Activated naive CD8-positive, alpha-beta T cell (primary cell): ENCODE results near the gene STIMATE.

Experiments
- H3K27ac Mint-ChIP-seq: one replicate; pipeline ENCODE4 v1.8.0; 2021; ENCODE audit warnings: mixed read lengths
- H3K27me3 Mint-ChIP-seq: one replicate; pipeline ENCODE4 v1.8.0; 2021; ENCODE audit warnings: mixed read lengths
- H3K36me3 Mint-ChIP-seq: one replicate; pipeline ENCODE4 v1.8.0; 2021; ENCODE audit warnings: mixed read lengths
- H3K4me1 Mint-ChIP-seq: one replicate; pipeline ENCODE4 v1.8.0; 2021; ENCODE audit warnings: low read depth, mixed read lengths
- H3K4me3 Mint-ChIP-seq: one replicate; pipeline ENCODE4 v1.8.0; 2021; ENCODE audit warnings: mild to moderate bottlenecking, mixed read lengths
- H3K9me3 Mint-ChIP-seq: one replicate; pipeline ENCODE4 v1.8.0; 2021; ENCODE audit warnings: low read depth, mixed read lengths

Gene STIMATE

DNA sequence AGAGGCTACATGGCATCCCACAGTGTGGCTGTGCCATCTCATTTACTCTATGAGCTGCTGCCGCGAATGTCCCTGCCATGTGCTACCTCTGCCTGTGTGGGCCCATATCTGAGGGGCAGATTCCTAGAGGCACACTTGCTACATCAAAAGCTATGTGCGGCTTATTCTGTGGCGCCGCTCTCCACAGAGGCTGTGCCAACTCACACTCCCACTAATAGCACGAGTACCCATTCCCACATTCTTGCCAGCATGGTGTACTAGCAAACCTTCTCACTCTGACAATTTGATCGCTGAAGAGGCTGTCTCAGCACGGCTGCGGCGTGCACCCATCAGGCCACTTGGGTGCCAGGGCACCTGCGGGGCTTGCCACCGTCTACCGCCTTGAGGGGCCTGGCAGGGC is 31.4 kb downstream of the STIMATE start:
- peaks cover 2% of the 10 kb centered on the region for H3K4me1 Mint-ChIP-seq
- peaks cover 5% of the 10 kb centered on the region for H3K9me3 Mint-ChIP-seq
- peaks cover 22% of the 10 kb centered on the region for H3K36me3 Mint-ChIP-seq
- no peak overlapping the region for H3K27ac Mint-ChIP-seq
- H3K27me3 Mint-ChIP-seq = no peaks in the 10 kb centered on the region
- no peak overlapping the region for H3K4me3 Mint-ChIP-seq

DNA sequence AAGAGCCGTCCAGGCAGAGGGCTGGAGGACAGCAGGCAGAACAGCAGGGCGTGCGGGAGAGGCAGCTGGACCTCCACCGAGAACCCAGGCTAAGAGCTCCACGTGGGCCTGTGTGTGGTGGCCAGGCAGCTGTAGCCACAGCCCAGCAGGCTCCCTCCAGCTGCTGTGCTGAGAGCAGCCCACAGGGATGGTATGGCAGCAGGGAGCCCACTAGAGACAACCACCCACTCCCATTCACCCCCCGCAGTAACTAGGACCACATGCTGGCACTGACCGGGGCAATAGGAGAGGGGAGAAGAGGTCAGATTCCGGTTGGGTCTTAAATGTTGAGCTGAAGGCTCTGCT is 37.0 kb downstream of the STIMATE start:
- no peak overlapping the region for H3K27ac Mint-ChIP-seq
- H3K36me3 Mint-ChIP-seq = peaks cover 13% of the 10 kb centered on the region
- no peaks in the 10 kb centered on the region for H3K27me3 Mint-ChIP-seq
- H3K9me3 Mint-ChIP-seq = no peaks in the 10 kb centered on the region
- no peaks in the 10 kb centered on the region for H3K4me1 Mint-ChIP-seq
- no peak overlapping the region for H3K4me3 Mint-ChIP-seq

DNA sequence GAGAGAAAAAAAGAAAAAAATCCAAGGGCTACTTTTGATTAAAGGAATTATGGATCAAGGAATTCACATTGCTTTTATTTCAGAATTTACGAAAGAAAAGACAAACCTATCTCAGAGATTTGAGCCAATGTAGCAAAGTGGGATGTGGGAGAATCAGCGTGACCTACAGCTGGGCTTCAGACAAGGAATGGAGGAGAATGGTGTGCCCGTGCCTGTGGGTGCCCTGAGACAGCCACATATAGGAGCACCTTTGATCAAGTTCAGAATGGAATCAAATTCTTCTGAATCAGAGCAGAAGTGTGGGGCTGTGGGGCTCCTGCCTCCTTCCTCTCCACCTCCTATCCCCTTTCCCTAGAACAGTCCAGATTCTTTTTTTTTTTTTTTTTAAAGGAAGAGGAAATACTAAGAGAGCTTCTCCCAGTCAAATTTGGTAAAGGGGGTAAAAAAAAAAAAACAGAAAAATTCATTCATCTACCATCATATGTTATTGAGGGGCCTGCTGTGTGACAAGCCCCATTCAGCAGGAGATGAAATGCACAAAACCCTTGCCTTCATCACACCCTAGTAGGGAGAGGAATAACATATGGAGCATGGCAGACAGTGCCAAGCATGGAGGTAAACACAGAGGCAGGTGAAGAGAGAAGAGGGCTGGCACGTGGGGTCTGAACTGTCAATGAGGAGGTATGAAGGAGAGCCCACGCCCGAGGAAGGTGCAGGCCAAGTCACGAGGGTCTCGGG is 37.5 kb downstream of the STIMATE start:
- H3K4me3 Mint-ChIP-seq = no peak overlapping the region
- no peaks in the 10 kb centered on the region for H3K4me1 Mint-ChIP-seq
- no peak overlapping the region for H3K27ac Mint-ChIP-seq

DNA sequence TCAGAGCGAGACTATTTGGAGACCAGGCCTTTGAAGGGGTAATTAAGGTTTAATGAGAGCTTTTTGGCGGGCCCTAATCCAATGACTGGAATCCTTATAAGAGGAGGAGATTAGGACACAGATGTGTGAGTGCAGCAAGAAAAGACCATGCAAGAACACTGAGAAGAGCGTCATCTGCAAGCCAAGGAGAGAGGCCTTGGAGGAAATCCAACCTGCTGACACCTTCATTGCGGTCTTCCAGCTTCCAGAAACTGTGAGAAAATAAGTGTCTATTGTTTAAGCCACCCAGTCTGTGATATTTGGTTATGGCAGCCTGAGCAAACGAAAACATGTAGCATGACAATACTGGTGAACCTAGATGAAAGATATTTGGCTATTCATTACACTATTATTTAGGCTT is 39.5 kb downstream of the STIMATE start:
- Mint-ChIP-seq H3K27ac (no peak overlapping the region), H3K27me3 (no peaks in the 10 kb centered on the region), H3K4me3 (no peak overlapping the region), H3K9me3 (no peaks in the 10 kb centered on the region), H3K4me1 (no peaks in the 10 kb centered on the region), H3K36me3 (peaks cover 4% of the 10 kb centered on the region)

More for the DNA sequence above, 37.5 kb downstream of the STIMATE start:
- no peaks in the 10 kb centered on the region for H3K27me3 Mint-ChIP-seq
- no peaks in the 10 kb centered on the region for H3K9me3 Mint-ChIP-seq
- peaks cover 13% of the 10 kb centered on the region for H3K36me3 Mint-ChIP-seq

DNA sequence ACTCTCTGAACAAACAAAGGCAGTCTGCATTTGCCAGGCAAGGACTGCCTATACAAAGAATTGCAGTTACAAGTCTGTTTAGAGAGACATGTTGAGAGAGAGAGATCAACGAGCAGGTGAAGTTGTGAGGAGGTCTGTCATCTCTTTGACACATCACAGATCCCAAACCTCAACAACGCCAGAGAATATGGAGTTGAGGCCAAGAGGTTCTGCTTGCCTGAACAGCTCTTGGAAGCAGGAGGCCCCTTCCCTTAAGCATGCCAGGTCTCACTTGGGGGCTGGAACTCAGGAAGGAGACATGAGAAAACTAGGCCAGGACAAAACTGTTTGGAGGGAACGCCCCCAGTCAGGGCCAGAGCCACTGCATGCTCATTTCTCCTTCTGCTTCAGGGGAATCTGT is 40.2 kb downstream of the STIMATE start:
- Mint-ChIP-seq H3K9me3 (no peaks in the 10 kb centered on the region), H3K4me3 (no peak overlapping the region), H3K36me3 (peaks cover 5% of the 10 kb centered on the region), H3K4me1 (no peaks in the 10 kb centered on the region), H3K27me3 (no peaks in the 10 kb centered on the region), H3K27ac (no peak overlapping the region)

DNA sequence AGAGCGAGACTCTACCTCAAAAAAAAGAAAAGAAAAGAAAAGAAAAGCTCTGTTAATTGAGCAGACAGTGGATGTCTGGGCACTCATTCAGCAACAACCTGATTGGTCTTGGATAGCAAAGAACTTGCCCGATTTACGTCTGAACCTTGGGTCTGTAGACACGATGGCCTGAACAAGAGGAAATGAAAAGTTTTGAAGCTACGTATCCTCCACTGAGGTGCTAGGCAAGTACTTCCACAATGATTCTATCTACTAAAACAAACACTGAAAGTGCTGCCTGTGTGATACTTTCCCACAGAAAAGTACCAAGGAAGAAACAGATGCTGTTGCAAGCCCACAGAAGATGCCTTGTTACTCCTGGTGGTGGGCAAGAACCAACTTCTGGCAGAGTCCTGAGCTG is 40.7 kb downstream of the STIMATE start:
- Mint-ChIP-seq H3K27me3 (no peaks in the 10 kb centered on the region), H3K4me1 (no peaks in the 10 kb centered on the region), H3K27ac (no peak overlapping the region), H3K36me3 (peaks cover 9% of the 10 kb centered on the region), H3K9me3 (no peaks in the 10 kb centered on the region), H3K4me3 (no peak overlapping the region)

DNA sequence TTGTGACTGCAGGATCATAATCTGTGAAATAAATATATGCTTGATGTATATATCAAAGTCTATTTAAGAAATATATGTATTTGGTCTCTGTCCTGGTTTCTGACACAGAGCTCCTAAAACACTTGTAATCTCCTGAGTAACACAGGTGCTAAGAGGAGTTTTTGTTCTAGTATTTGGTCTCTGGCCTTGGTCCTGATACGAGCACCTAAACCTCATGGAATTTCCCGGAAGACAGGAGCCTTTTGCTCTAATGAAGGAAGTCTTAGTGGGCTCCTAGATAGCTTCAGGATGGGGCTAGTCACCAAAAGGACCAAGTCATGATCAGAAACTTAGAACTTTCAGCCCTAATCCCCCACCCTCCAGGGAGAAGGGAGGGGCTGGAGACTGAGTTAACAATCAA is 43.3 kb downstream of the STIMATE start:
- Mint-ChIP-seq H3K4me1 (no peaks in the 10 kb centered on the region), H3K36me3 (peaks cover 9% of the 10 kb centered on the region), H3K9me3 (no peaks in the 10 kb centered on the region), H3K4me3 (no peak overlapping the region), H3K27ac (no peak overlapping the region), H3K27me3 (no peaks in the 10 kb centered on the region)

DNA sequence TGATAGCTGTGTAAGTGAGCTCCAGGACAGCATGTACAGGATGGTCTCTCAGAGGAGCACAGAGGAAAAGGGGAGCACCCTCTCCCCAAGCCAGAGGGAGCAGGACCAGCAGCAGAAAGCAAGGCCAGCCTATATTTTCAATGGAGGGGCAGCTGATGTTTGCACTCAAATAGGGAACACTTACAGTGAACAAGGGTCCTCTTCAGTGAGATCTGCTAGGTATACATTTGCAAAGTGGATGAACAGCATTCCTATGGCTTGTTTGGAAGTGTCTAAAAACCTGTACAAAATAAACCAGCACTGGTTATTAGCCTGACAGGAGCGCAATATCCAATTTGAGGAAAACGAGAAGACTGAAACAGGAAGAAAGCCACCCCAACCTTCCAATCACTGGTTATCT is 44.9 kb downstream of the STIMATE start:
- Mint-ChIP-seq H3K4me3 (no peak overlapping the region), H3K36me3 (peaks cover 9% of the 10 kb centered on the region)

DNA sequence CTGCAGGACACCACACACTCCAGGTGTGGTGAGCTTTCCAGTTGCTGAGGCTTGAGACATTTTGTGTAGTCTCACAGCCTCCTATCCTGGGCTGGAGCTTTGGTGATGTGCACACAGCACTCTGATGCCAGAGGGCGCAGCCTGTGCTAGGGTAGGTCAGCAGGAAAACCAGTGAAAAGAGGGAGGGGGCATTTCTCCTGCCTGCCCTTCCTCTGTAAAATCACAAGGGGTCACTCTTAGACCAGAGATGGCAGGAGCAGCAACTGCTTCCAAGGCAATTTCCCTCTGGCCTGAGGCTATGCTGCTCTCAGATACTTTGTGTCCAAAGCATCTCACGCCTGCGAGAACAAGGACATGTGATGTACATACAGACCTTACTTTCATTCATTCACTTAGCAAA is 46.0 kb downstream of the STIMATE start:
- Mint-ChIP-seq H3K9me3 (no peaks in the 10 kb centered on the region), H3K4me1 (no peaks in the 10 kb centered on the region), H3K36me3 (peaks cover 9% of the 10 kb centered on the region), H3K4me3 (no peak overlapping the region), H3K27me3 (no peaks in the 10 kb centered on the region), H3K27ac (no peak overlapping the region)

More for the DNA sequence above, 44.9 kb downstream of the STIMATE start:
- H3K9me3 Mint-ChIP-seq = no peaks in the 10 kb centered on the region
- H3K4me1 Mint-ChIP-seq = no peaks in the 10 kb centered on the region
- H3K27me3 Mint-ChIP-seq = no peaks in the 10 kb centered on the region
- no peak overlapping the region for H3K27ac Mint-ChIP-seq

DNA sequence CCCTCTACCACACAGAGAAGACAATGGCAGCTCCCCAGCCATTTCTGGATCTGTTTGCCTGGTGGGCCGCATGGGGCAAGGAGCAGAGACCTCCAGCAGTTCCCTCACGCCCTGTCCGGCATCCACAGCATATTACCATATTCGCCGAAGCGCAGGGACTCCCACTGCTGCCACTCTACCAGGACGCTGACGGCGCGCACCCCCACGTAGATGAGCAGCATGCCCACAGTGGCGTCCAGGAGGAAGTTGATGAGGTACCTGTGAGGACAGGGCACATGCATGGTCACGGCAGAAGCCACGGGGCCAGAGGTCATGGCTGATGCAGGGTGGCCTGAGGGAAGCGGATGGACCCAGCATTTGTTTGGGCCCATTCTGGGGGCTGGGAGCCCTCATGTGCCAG is 47.7 kb downstream of the STIMATE start:
- Mint-ChIP-seq H3K4me1 (no peaks in the 10 kb centered on the region), H3K27me3 (no peaks in the 10 kb centered on the region), H3K9me3 (no peaks in the 10 kb centered on the region), H3K27ac (no peak overlapping the region), H3K36me3 (peaks cover 5% of the 10 kb centered on the region), H3K4me3 (no peak overlapping the region)

DNA sequence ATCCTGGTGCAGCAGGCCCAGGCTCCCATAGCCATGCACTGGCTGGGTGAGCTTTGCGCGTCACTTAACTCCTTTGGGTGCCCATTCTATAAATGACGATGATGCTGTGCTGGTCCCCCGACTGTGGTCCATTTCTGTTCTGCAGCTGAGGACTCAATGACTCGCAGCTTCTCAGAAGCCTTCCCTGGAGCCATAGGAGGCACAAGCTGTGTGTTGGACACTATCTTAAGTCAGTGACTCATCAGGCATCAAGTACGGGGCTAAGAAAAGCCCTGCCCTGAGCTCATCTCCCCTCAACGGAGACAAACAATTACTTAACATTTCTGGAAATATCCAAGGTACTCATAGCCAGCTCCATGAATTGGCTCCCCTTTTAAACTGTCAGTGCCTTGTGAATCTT is 48.7 kb downstream of the STIMATE start:
- no peaks in the 10 kb centered on the region for H3K27me3 Mint-ChIP-seq
- no peak overlapping the region for H3K27ac Mint-ChIP-seq
- H3K9me3 Mint-ChIP-seq = no peaks in the 10 kb centered on the region
- no peak overlapping the region for H3K4me3 Mint-ChIP-seq
- peaks cover 6% of the 10 kb centered on the region for H3K36me3 Mint-ChIP-seq
- H3K4me1 Mint-ChIP-seq = no peaks in the 10 kb centered on the region

DNA sequence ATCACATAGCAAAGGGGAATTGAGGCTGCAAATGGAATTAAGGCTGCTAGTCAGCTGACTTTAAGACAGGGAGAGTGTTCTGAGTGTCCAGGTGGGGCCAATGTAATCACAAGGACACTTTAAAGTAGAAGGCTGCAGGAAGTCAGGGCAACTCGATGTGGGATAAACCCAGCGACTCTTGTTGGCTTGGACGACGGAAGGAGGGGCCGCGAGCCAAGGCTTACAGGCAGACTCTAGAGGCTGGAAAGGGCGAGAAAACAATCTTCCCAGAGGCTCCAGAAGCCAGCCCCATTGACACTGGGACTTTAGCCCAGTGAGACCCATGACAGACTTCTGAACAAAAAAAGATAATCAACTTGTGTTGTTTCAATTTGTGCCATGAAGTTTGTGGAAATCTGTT is 49.6 kb downstream of the STIMATE start:
- H3K27ac Mint-ChIP-seq = no peak overlapping the region
- peaks cover 6% of the 10 kb centered on the region for H3K36me3 Mint-ChIP-seq
- no peak overlapping the region for H3K4me3 Mint-ChIP-seq
- H3K27me3 Mint-ChIP-seq = no peaks in the 10 kb centered on the region
- no peaks in the 10 kb centered on the region for H3K9me3 Mint-ChIP-seq
- H3K4me1 Mint-ChIP-seq = no peaks in the 10 kb centered on the region

DNA sequence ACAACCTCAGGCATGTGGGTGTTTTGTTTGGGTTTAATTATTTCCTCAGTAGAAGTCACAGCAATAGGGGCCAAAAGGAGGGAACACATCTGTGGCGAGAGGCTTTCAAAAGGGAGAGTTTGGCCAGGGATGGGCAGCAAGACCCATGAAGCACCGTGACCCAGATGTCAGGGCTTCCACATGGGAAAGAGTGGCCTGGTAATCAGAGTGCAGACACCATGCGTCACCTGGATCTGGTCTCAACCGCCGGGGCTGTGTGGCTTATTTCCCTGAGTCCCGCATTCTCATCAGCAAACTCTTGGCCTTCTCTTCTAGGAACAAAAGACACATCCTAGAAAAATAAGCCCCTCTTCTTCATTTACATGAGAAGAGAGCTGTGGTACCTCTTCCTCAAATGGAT is 50.1 kb downstream of the STIMATE start:
- Mint-ChIP-seq H3K36me3 (peaks cover 6% of the 10 kb centered on the region), H3K4me3 (no peak overlapping the region), H3K27me3 (no peaks in the 10 kb centered on the region), H3K9me3 (no peaks in the 10 kb centered on the region), H3K4me1 (no peaks in the 10 kb centered on the region), H3K27ac (no peak overlapping the region)

DNA sequence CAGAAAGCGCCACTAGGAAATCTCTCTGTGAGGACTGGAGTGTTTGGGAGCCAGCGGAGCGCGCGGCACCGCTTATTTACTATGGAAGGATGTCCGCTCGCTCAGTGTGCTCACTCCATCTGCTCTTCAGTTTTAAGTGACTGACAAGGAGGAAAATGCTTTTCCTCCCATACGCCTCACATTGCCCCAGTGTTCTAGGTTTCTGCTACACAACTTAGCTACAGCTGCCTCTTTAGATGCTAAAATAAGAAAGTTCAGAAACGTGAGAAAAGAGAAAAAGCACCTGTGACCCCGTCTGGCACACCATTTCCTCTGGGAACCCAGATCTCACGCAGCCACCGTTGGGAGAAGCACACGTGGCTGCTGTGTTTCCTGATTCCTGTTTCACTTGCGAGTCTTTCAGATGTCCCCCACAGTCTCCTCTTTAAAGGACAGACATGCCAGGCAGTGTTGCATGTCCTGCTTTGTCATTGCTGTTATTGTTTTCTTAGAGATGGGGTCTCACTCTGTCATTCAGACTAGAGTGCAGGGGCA is 50.8 kb downstream of the STIMATE start:
- Mint-ChIP-seq H3K9me3 (no peaks in the 10 kb centered on the region), H3K36me3 (peaks cover 2% of the 10 kb centered on the region), H3K27ac (no peak overlapping the region), H3K4me1 (no peaks in the 10 kb centered on the region), H3K4me3 (no peak overlapping the region), H3K27me3 (no peaks in the 10 kb centered on the region)

DNA sequence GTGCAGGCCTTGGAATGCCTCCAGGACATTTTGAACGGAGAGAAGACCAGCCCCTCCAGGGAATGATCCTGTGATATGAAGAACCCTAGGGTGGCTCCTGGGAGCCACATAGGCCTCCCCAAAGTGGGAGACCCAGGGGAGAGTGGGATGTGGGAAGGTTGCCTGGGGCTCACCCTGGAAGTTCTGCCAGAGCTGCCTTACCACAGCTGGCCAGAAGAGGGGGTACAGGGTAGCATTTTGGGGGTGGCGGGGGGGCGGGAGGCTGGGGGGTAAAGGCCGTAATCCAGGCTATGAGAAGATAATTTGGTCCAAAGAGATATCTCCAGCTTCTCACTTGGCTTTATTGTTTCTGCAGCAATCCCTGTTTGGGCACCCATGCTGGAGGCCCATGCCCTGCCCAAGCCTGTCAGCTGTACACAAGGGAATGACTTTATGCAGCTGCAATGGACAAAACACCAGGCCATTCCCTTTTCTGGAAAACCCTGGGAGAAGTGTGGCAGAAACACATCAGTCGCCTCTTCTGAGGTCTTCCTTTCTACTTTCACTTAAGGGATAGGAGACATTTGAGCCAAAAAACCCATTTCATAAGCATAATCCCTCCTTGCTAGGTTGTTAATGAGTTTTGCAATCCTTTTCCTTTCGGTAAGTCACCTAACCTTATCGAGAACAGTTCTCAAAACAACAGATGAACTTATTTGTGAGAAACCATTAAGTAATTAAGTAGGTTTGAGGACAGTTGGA is 51.5 kb downstream of the STIMATE start:
- Mint-ChIP-seq H3K4me3 (no peak overlapping the region), H3K27me3 (no peaks in the 10 kb centered on the region), H3K27ac (no peak overlapping the region), H3K9me3 (no peaks in the 10 kb centered on the region), H3K36me3 (peaks cover 2% of the 10 kb centered on the region), H3K4me1 (no peaks in the 10 kb centered on the region)
